Cardiac fibroblast (primary cell): Measurements from ENCODE around the gene IL20RB.
"Not testable (repeated sequence)": the region's sequence is repeated elsewhere in the genome, so short reads cannot be mapped to it uniquely, and the experiment has no call there.

ENCODE experiments used
- DNase-seq, 2 donors: peaks; one replicate each; pipeline versions ENCODE4 v3.0.0 to v3.0.0-alpha.2; 2010; ENCODE audit warnings: low read depth in 2 of 2
- H3K4me3 ChIP-seq, 2 donors: replicated peaks in 1 of 2; 1 replicate in 1 of 2; 2 replicates in 1 of 2; pipeline ENCODE4 v1.5.1; 2011; ENCODE audit warnings: low read depth in 2 of 2, low read length in 2 of 2, mild to moderate bottlenecking in 2 of 2, moderate library complexity in 1 of 2
- TF ChIP-seq, protein P1 (sequence below): IDR thresholded peaks from one replicate; pipeline ENCODE4 v1.5.1; 2011; ENCODE audit warnings: low read depth, mild to moderate bottlenecking, low read length, inconsistent platforms

IL20RB gene

DNA sequence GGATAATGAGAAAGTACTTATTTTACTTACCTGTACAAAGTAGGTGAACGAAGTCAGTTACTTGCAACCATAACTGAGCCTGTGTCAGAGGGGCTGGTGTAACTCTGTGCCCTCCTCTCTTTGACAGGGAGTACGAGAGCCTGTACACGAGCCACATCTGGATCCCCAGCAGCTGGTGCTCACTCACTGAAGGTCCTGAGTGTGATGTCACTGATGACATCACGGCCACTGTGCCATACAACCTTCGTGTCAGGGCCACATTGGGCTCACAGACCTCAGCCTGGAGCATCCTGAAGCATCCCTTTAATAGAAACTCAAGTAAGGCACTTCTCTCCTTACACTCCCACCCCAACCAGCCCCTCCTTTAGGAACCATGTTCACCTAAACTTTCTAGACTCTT, 24.2 kb downstream of the IL20RB start:
- DNase-seq = no peak
- TF ChIP-seq, protein P1, sequence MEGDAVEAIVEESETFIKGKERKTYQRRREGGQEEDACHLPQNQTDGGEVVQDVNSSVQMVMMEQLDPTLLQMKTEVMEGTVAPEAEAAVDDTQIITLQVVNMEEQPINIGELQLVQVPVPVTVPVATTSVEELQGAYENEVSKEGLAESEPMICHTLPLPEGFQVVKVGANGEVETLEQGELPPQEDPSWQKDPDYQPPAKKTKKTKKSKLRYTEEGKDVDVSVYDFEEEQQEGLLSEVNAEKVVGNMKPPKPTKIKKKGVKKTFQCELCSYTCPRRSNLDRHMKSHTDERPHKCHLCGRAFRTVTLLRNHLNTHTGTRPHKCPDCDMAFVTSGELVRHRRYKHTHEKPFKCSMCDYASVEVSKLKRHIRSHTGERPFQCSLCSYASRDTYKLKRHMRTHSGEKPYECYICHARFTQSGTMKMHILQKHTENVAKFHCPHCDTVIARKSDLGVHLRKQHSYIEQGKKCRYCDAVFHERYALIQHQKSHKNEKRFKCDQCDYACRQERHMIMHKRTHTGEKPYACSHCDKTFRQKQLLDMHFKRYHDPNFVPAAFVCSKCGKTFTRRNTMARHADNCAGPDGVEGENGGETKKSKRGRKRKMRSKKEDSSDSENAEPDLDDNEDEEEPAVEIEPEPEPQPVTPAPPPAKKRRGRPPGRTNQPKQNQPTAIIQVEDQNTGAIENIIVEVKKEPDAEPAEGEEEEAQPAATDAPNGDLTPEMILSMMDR = no peak

DNA sequence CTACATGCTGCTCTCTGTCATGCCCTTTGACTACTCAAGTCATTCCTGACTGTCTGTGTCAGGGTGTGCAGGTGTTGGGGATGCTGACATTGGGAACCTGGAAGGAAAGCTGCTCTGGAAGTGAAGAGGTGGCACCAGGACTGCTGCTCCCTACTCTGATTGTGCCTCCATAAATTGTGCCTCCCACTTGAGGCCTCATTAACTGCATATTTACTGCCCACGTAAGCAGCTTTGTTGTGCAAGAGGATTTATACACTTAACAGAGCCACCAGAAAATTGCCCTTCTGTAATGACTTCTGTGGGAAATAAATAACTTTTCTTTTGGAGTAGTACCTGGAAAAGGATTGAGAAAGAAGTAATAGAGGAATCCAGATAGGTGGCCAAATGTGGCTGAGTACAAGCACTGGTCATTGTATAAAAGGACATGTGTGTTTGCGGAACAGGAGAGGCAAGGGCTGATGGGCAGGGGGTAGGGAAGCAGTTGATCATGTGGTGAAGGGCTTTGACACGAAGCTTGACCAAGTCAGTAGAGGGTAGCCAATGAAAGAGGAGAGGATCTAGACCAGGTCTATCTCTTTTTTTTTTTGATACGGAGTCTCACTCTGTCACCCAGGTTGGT, 24.8 kb downstream of the IL20RB start:
- H3K4me3 ChIP-seq = no peak overlapping the region
- TF ChIP-seq, protein P1 = no peak
- DNase-seq = peak in 1 of 2 donors; percentile 21

More for the DNA sequence above, 24.2 kb downstream of the IL20RB start:
- H3K4me3 ChIP-seq = no peak overlapping the region

DNA sequence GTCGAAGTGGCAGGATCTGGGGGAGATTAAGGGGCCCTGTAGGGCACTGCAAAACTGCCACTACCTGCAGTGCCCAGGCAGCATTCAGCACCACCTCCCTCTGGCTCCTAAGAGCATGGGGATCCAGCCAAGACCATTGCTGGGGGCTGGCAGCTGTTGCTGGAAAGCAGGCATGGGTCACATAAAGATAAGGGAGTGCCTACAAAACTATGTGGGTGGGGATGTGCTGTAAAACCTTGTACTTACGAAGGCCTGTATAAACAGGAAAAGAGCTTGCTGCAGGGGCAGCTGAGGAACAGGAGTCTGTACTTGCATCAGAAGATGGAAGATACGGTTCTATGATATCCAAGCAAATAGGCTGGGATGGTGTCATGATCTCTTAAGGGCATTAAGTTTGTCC, 27.1 kb downstream of the IL20RB start:
- H3K4me3 ChIP-seq = no peak overlapping the region
- DNase-seq = peak; percentile 35 to 90
- TF ChIP-seq, protein P1 = no peak

DNA sequence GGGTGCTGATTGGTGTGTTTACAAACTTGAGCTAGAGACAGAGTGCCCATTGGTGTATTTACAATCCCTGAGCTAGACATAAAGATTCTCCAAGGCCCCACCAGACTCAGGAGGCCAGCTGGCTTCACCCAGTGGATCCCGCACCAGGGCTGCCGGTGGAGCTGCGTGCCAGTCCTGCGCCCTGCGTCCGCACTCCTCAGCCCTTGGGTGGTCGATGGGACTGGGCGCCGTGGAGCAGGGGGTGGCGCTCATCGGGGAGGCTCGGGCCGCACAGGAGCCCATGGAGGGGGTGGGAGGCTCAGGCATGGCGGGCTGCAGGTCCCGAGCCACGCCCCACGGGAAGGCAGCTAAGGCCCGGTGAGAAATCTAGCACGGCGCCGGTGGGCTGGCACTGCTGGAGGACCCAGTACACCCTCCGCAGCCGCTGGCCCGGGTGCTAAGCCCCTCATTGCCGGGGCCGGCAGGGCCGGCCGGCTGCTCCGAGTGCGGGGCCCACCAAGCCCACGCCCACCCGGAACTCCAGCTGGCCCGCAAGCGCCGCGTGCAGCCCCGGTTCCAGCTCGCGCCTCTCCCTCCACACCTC, 29.7 kb downstream of the IL20RB start:
- H3K4me3 ChIP-seq, DNase-seq: not testable (repeated sequence)

DNA sequence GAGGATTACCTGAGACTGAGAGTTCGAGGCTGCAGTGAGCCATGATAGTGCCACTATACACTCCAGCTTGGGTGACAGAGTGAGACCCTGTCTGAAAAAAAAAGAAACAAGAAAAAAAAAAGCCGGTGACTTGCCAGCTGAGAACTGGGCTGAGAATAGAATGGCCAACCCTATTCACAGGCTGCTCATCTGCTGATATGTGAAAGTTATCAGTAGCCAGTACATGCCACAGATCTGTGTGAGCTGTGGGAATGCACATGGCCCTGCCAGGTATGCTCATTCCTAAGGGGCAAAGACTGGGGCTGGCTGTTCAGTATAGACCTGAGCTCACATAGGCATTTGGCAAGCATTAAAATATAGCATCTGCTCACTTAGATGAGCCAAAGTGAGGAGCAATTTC, 30.9 kb downstream of the IL20RB start:
- no peak for DNase-seq

DNA sequence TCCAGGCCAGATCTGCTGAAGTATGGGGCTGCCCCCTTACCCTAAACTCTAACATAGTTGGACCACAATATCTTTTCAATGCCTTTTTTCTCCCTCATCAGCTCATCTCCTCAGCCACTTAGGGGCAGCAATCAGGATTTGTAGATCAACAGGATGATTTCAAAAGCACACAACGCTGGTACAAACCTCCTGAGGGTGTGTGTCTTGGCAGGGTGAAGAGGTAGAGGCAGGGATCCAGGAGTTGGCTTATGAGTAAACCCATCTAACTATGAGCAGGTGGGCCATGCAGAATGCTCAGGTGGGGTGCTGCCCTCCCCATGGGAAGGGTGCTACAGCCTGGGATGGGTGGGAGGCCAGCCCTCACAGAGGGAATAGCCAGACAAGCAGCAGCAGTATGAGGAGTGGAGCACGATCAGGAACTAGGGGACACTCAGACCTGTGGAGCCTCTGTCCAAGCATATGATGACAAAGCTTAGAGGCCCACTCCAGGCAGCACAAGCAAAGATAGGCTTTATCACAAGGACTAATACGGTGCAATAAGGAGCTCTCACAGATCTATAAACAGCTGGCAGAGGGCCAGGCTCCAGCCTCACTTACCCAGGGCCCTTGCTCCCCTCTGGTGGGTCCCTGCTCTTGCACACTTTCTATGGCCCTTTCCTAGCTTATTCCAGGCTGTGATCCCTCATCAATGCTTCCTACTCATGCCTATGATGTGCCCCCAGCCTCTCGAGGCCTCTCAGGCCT, 32.2 kb downstream of the IL20RB start:
- no peak overlapping the region for H3K4me3 ChIP-seq
- DNase-seq = no peak
- TF ChIP-seq, protein P1 = no peak

More for the DNA sequence above, 30.9 kb downstream of the IL20RB start:
- TF ChIP-seq, protein P1 = no peak
- H3K4me3 ChIP-seq = no peak overlapping the region

DNA sequence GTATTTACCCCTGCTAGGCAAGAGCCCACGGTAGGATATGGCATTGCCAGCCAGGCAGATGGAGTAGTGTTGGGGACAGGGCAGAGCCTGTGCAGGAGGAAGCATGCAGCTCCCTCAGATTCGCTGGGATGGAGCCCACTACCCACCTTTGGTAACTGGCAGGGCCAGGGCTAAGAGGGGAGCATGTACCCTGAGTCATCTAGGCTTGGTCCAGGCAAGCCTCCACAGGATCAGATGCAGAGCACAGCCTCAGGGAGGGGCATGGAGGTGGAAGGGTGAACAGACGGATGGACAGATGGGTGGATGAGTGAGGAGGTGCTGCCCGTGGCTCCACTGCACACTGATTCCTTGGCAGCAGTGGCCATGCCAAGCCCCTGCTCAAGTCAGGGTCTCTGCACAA, 33.0 kb downstream of the IL20RB start:
- DNase-seq = no peak
- TF ChIP-seq, protein P1 = no peak
- H3K4me3 ChIP-seq = no peak overlapping the region
